Activated T-cell treated with anti-CD3 and anti-CD28 coated beads for 24 hours (primary cell): ENCODE data around the gene IFNAR1.
A peak's percentile ranks its signal among the peaks of the same experiment; 100 is the strongest.
"Not testable (repeated sequence)": the region's sequence is repeated elsewhere in the genome, so short reads cannot be mapped to it uniquely, and the experiment has no call there.

ENCODE experiments used
- DNase-seq: peaks from one replicate; pipeline ENCODE4 v3.0.0-alpha.2; 2020; ENCODE audit warnings: low read depth

IFNAR1 gene

GRCh38 chr21:33308586-33309490 is 15.9 kb upstream of the IFNAR1 start:
- no peak for DNase-seq

- no peak for DNase-seq
Measured at GRCh38 chr21:33309778-33310177, 15.0 kb upstream of the IFNAR1 start.

- DNase-seq: no peak
Measured at GRCh38 chr21:33312121-33312520, 12.6 kb upstream of the IFNAR1 start.

- DNase-seq: no peak
Measured at GRCh38 chr21:33313183-33313582, 11.6 kb upstream of the IFNAR1 start.

GRCh38 chr21:33313611-33314010 is 11.2 kb upstream of the IFNAR1 start:
- DNase-seq: no peak

GRCh38 chr21:33314111-33314510 is 10.7 kb upstream of the IFNAR1 start:
- DNase-seq: no peak

- no peak for DNase-seq
Measured at GRCh38 chr21:33315946-33316710, 8.6 kb upstream of the IFNAR1 start.

GRCh38 chr21:33317145-33317544 is 7.6 kb upstream of the IFNAR1 start:
- DNase-seq: no peak

GRCh38 chr21:33317786-33318486 is 6.8 kb upstream of the IFNAR1 start:
- DNase-seq: no peak

- DNase-seq: not testable (repeated sequence)
Measured at GRCh38 chr21:33321005-33321404, 3.8 kb upstream of the IFNAR1 start.

- not testable (repeated sequence) for DNase-seq
Measured at GRCh38 chr21:33323610-33324009, 1.2 kb upstream of the IFNAR1 start.

- peak; percentile 57 for DNase-seq
Measured at GRCh38 chr21:33325222-33326067, 675 bp downstream of the IFNAR1 start.

GRCh38 chr21:33327326-33327725 is 2.6 kb downstream of the IFNAR1 start:
- DNase-seq: no peak

- no peak for DNase-seq
Measured at GRCh38 chr21:33327792-33328433, 3.1 kb downstream of the IFNAR1 start.

- no peak for DNase-seq
Measured at GRCh38 chr21:33330726-33331125, 6.0 kb downstream of the IFNAR1 start.

- no peak for DNase-seq
Measured at GRCh38 chr21:33332143-33332542, 7.4 kb downstream of the IFNAR1 start.

GRCh38 chr21:33334191-33334590 is 9.4 kb downstream of the IFNAR1 start:
- no peak for DNase-seq

GRCh38 chr21:33334824-33335223 is 10.1 kb downstream of the IFNAR1 start:
- DNase-seq: no peak

- no peak for DNase-seq
Measured at GRCh38 chr21:33339135-33339534, 14.4 kb downstream of the IFNAR1 start.

- no peak for DNase-seq
Measured at GRCh38 chr21:33339918-33340317, 15.1 kb downstream of the IFNAR1 start.

- no peak for DNase-seq
Measured at GRCh38 chr21:33345751-33346238, 21.0 kb downstream of the IFNAR1 start.
